BE2C (cell line): Measurements from ENCODE around the gene GRIK4.

ENCODE experiments used
- DNase-seq: peaks from one replicate; pipeline ENCODE4 v3.0.0-alpha.2; 2020
- H3K27me3 ChIP-seq: fragments of 250-450 bp; sonication (Bioruptor Pico); 2 replicates; pipeline ENCODE4 v1.5.1; 2020; ENCODE audit warnings: mild to moderate bottlenecking
- H3K36me3 ChIP-seq: fragments of 250-450 bp; sonication (Bioruptor Pico); 2 replicates; pipeline ENCODE4 v1.5.1; 2020; ENCODE audit warnings: mild to moderate bottlenecking
- H3K4me1 ChIP-seq: fragments of 250-450 bp; sonication (Bioruptor Pico); 2 replicates; pipeline ENCODE4 v1.5.1; 2020
- H3K4me3 ChIP-seq: 2 replicates; pipeline ENCODE4 v1.5.1; 2011; ENCODE audit warnings: low read depth, low read length
- H3K9me3 ChIP-seq: fragments of 250-450 bp; sonication (Bioruptor Pico); 2 replicates; pipeline ENCODE4 v1.5.1; 2020
- CTCF ChIP-seq: IDR thresholded peaks from 2 replicates; pipeline ENCODE4 v1.5.1; 2012; ENCODE audit warnings: mild to moderate bottlenecking, low read depth, low read length

Gene GRIK4

GRCh38 chr11:120642196-120642894 lies 130.8 kb downstream of the GRIK4 start:
- H3K27me3 ChIP-seq = no peaks in the 10 kb centered on the region
- H3K36me3 ChIP-seq = no peaks in the 10 kb centered on the region
- DNase-seq = no peak
- no peak overlapping the region for H3K4me3 ChIP-seq
- H3K4me1 ChIP-seq = peaks cover 7% of the 10 kb centered on the region; the same call in 1 of the 2 replicates
- no peak for TF ChIP-seq CTCF
- no peaks in the 10 kb centered on the region for H3K9me3 ChIP-seq

GRCh38 chr11:120643284-120643683 lies 131.7 kb downstream of the GRIK4 start:
- TF ChIP-seq CTCF = no peak
- peaks cover 7% of the 10 kb centered on the region; the same call in 1 of the 2 replicates for H3K4me1 ChIP-seq
- no peaks in the 10 kb centered on the region for H3K27me3 ChIP-seq
- no peak overlapping the region for H3K4me3 ChIP-seq
- no peaks in the 10 kb centered on the region for H3K36me3 ChIP-seq
- DNase-seq = peak; percentile 29
- H3K9me3 ChIP-seq = no peaks in the 10 kb centered on the region

GRCh38 chr11:120645639-120646038 lies 134.1 kb downstream of the GRIK4 start:
- DNase-seq = no peak

GRCh38 chr11:120646206-120646605 lies 134.7 kb downstream of the GRIK4 start:
- no peak for TF ChIP-seq CTCF
- no peaks in the 10 kb centered on the region for H3K36me3 ChIP-seq
- no peaks in the 10 kb centered on the region for H3K27me3 ChIP-seq
- H3K9me3 ChIP-seq = no peaks in the 10 kb centered on the region
- no peak for DNase-seq
- H3K4me1 ChIP-seq = peaks cover 7% of the 10 kb centered on the region; the same call in 1 of the 2 replicates
- H3K4me3 ChIP-seq = no peak overlapping the region

More at GRCh38 chr11:120645639-120646038, 134.1 kb downstream of the GRIK4 start:
- Histone ChIP-seq H3K27me3 (no peaks in the 10 kb centered on the region), H3K9me3 (no peaks in the 10 kb centered on the region), H3K36me3 (no peaks in the 10 kb centered on the region), H3K4me1 (peaks cover 7% of the 10 kb centered on the region; the same call in 1 of the 2 replicates), H3K4me3 (no peak overlapping the region)
- no peak for TF ChIP-seq CTCF

- no peak for DNase-seq
- Histone ChIP-seq H3K4me1 (no peaks in the 10 kb centered on the region), H3K36me3 (no peaks in the 10 kb centered on the region), H3K27me3 (no peaks in the 10 kb centered on the region), H3K4me3 (no peak overlapping the region), H3K9me3 (no peaks in the 10 kb centered on the region)
- TF ChIP-seq CTCF = no peak
These were observed 136.1 kb downstream of the GRIK4 start for GRCh38 chr11:120647681-120648080.

- H3K9me3 ChIP-seq = no peaks in the 10 kb centered on the region
- H3K27me3 ChIP-seq = no peaks in the 10 kb centered on the region
- no peaks in the 10 kb centered on the region for H3K36me3 ChIP-seq
- no peaks in the 10 kb centered on the region for H3K4me1 ChIP-seq
- no peak overlapping the region for H3K4me3 ChIP-seq
- no peak for TF ChIP-seq CTCF
- DNase-seq = peak; percentile 32
These were observed 137.2 kb downstream of the GRIK4 start for GRCh38 chr11:120648771-120649170.
